Activated naive CD4-positive, alpha-beta T cell treated with anti-CD3 and anti-CD28 coated beads, Interleukin-2, amount 50 U/mL, for 16 hours (primary cell): ENCODE data around the gene LRRC61.

Experiments used
- DNase-seq: peaks from one replicate; pipeline ENCODE4 v3.0.0-alpha.2; 2020

Gene LRRC61

GRCh38 chr7:150358433-150358832 lies 35.3 kb downstream of the LRRC61 start:
- DNase-seq = no peak

GRCh38 chr7:150358988-150359621 lies 36.0 kb downstream of the LRRC61 start:
- DNase-seq = no peak

- no peak for DNase-seq
Measured at GRCh38 chr7:150359622-150360362, 36.6 kb downstream of the LRRC61 start.

- no peak for DNase-seq
Measured at GRCh38 chr7:150360363-150361058, 37.4 kb downstream of the LRRC61 start.

GRCh38 chr7:150361402-150361801 lies 38.2 kb downstream of the LRRC61 start:
- no peak for DNase-seq

GRCh38 chr7:150361807-150362621 lies 38.9 kb downstream of the LRRC61 start:
- no peak for DNase-seq

GRCh38 chr7:150363370-150363769 lies 40.2 kb downstream of the LRRC61 start:
- DNase-seq = no peak

GRCh38 chr7:150363872-150364271 lies 40.7 kb downstream of the LRRC61 start:
- no peak for DNase-seq

GRCh38 chr7:150365194-150365593 lies 42.0 kb downstream of the LRRC61 start:
- DNase-seq = no peak

GRCh38 chr7:150365673-150366398 lies 42.7 kb downstream of the LRRC61 start:
- no peak for DNase-seq

GRCh38 chr7:150367677-150368095 lies 44.5 kb downstream of the LRRC61 start:
- no peak for DNase-seq

GRCh38 chr7:150368096-150368883 lies 45.1 kb downstream of the LRRC61 start, which contains the start of gene REPIN1:
REPIN1 (plus strand) TSS chr7:150368822; CDS start chr7:150369712, 890 bp downstream.
- peak; percentile 80 for DNase-seq

- DNase-seq = peak; percentile 77
Measured at GRCh38 chr7:150368884-150369747, 46.0 kb downstream of the LRRC61 start.

GRCh38 chr7:150369748-150370501 lies 46.8 kb downstream of the LRRC61 start:
- DNase-seq = no peak

- no peak for DNase-seq
Measured at GRCh38 chr7:150370612-150371071, 47.5 kb downstream of the LRRC61 start.

GRCh38 chr7:150371131-150371995 lies 48.2 kb downstream of the LRRC61 start:
- no peak for DNase-seq

GRCh38 chr7:150371996-150372270 lies 48.8 kb downstream of the LRRC61 start:
- no peak for DNase-seq

GRCh38 chr7:150372271-150373048 lies 49.3 kb downstream of the LRRC61 start:
- DNase-seq = no peak
